CD4-positive, alpha-beta T cell treated with Interleukin-15 for 1 hour (primary cell): Measurements from ENCODE around the gene ALG1L2.
"Not testable (repeated sequence)": the region's sequence is repeated elsewhere in the genome, so short reads cannot be mapped to it uniquely, and the experiment has no call there.

ENCODE experiments used
- DNase-seq: peaks from one replicate; pipeline ENCODE4 v3.0.0-alpha.2; 2020

ALG1L2 gene

DNA sequence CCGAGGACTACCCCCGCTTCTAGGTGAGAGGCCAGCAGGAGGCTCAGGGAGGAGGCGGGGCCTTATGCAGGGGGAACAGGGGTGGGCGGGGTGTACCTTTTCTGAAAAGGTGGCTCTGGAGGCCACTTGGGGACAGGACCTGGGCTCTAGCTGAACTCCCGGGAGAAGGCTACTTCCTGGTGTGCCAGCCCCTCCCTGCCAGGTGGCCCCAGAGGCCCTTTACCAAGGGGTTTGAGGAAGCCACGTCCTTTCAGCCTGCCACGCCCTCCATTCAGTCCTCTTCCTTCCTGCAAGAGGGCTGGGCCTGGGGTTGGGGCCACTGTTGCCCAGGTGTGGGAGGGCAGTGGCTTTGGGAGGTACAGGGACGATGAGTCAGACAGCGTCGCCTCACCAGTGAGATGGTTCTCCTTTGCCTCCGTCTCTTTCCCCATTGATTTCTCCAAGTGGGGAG is 12.9 kb downstream of the ALG1L2 start:
- peak; percentile 33 for DNase-seq

GRCh38 chr3:130095858-130096257 is 14.2 kb downstream of the ALG1L2 start:
- DNase-seq: not testable (repeated sequence)

- DNase-seq: not testable (repeated sequence)
Observed at GRCh38 chr3:130097096-130097495, 15.5 kb downstream of the ALG1L2 start.

DNA sequence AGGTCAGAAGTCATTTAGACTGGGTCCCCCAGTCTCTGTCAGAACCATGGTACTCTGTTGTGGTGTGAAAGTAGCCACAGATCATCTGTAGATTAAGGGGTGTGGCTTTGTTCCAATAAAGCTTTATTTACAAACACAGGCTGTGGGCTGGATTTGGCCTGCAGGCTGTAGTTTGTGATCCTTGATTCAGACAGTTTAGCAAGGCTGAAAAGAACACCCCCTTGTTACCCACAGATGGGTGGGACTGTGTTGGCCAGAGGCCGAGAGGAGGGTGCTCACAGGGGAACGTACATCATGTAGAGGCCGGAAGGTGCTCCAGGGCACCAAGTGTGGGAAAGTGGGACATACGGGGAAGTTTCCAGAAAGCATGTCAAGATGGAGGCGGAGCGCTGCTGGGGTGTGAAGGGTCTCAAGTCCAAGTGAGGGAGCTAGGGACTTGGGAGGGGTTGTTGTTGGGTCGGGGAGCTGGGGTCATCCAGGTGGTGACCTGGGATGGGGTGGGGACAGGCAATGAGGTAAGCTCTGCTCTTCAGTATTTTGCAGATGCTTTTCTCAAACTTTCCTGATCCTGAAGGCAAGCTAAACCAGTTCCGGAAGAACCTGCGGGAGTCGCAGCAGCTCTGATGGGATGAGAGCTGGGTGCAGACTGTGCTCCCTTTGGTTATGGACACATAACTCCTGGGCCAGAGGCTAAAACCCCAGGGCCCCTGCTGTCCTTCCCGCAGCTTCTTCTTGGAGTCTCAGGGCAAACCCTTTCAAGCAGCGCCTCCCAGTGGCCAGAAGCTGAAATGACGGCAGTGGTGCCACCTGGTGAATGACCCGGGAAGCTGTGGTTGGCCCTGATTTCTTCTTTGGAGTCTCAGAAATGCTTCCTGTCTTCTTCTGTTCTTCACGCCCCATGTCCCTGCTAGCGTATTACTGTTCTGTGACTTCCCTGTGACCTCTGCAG is 16.3 kb downstream of the ALG1L2 start:
- DNase-seq: not testable (repeated sequence)

GRCh38 chr3:130098639-130099385 is 17.2 kb downstream of the ALG1L2 start:
- not testable (repeated sequence) for DNase-seq

- not testable (repeated sequence) for DNase-seq
Observed at GRCh38 chr3:130102545-130102944, 20.9 kb downstream of the ALG1L2 start.

DNA sequence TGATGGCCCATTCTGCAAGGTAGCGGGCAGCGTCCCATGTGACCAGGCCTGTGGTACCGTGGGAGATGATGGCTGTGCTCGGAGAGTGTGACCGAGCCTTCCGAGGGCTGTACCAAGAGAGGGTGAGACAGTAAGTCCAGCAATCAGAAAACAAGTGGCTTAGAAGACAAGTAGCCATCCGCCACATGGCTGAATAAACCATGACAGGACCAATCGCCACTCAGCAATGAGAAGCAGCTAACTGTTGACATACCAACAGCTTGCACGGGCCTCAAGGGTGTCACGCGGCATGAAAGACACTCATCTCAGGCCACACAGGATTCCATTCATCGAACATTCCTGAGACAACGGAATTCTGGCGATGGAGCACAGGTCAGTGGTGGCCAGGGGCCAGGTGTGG is 22.6 kb downstream of the ALG1L2 start:
- DNase-seq: not testable (repeated sequence)

- DNase-seq: not testable (repeated sequence)
Observed at GRCh38 chr3:130107333-130107995, 25.8 kb downstream of the ALG1L2 start.

GRCh38 chr3:130108836-130109585 is 27.4 kb downstream of the ALG1L2 start:
- not testable (repeated sequence) for DNase-seq

DNA sequence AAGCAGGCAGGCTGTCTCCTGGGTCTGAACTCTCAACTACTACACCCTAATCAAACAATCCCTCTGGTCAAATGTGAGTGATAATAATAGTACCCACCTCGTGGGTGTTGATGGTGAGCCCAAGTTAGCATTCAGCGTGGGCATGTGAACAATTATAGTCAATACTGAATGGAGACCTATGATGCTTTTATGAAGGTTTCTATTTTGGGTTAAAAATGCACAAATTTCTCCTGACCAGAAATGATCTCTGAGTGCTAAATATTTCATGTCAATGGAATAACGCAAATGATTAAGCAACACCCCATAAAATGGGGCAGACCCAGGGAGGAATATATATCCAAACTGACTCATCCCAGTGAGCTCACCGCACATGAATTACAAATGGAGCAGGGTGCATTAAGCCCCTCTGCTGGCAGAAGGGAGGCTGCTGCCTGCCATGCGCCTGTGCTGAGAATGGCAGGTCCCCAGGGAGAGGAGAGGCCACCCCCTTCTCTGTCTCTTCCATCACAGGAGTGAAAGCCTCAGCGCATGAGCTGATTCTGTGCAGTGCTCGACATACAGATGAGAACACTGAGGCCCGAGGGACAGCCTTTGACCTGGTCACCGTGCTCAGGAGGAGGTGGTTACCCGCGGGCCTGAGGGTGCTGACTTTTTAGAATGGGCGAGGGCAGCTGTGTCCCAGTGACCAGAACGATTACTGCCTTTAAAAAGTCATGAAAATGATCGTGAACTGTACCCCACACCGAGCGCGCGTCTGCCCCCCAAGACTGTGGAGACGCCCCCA is 28.9 kb downstream of the ALG1L2 start:
- DNase-seq: not testable (repeated sequence)

- peak; percentile 99 for DNase-seq
Observed at GRCh38 chr3:130111185-130111864, 29.7 kb downstream of the ALG1L2 start.

- DNase-seq: peak; percentile 99
Observed at GRCh38 chr3:130111865-130112747, 30.5 kb downstream of the ALG1L2 start.

- DNase-seq: not testable (repeated sequence)
Observed at GRCh38 chr3:130112748-130113073, 31.1 kb downstream of the ALG1L2 start.

DNA sequence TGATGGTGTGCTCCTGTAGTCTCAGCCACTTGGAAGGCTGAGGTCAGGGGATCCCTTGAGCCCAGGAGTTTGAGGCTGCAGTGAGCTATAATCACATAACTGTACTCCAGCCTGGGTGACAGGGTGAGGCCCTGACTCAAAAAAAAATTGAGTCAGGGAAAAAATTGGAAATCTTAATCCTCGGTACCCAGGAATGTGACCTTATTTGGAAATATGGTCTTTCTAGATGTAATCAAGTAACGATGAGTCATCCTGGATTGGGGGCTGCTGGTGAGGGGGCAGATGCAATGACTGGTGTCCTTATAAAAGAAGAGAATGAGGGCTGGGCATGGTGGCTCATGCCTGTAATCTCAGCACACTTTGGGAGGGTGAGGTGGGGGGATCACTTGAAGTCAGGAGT is 33.8 kb downstream of the ALG1L2 start:
- DNase-seq: not testable (repeated sequence)

DNA sequence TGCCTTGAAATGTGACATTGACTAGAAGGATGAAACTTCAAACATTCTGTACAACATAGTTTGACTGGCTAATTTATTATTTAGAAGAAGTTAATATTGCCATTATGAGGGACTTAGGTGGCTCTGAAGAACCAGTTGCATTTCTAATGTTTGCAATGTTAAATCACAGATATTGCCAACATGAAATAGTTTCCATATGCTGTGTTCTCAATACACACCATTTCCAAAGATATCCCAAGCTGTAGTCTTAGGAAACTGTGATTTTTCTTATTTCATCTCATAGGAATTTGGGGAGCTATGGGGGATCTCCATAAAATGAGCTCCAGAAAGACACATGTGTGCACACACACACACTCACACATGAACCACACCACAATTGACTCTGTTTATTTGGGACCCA is 36.3 kb downstream of the ALG1L2 start:
- DNase-seq: no peak

DNA sequence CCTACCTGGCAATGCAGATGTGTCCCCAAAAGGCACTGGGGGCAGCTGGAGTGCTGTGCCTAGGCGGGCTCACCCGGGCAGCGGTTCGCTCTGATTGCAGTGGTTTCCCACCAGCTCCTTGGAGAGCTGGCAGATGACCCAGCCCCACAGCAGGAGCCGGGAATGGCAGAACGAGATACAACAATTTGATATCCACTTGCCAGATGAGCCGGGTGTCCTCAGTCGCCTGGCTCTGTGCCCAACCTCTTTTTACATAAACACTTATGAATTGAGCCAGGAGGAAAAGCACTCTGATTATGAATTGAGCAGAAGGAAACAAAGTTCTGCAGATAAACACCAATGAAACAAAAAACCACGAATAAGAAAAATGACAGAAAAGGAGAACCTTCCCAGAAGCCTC is 38.2 kb downstream of the ALG1L2 start:
- not testable (repeated sequence) for DNase-seq

- not testable (repeated sequence) for DNase-seq
Observed at GRCh38 chr3:130120291-130120690, 38.7 kb downstream of the ALG1L2 start.

- not testable (repeated sequence) for DNase-seq
Observed at GRCh38 chr3:130122891-130123775, 41.5 kb downstream of the ALG1L2 start.

- not testable (repeated sequence) for DNase-seq
Observed at GRCh38 chr3:130125406-130125805, 43.8 kb downstream of the ALG1L2 start.
